ENCODE results near the gene NSDHL.

The NSDHL gene

GRCh38 chrX:152900937-152901445 is 70.1 kb downstream of the NSDHL start:
- no peak for DNase-seq (ENCODE audit: low spot score)
- H3K27ac ChIP-seq: 0 out of 2 replicates have a peak overlapping the region, but pooled peaks have one; percentile 25
- POLR2A ChIA-PET (ENCODE audit: low non-redundant PET): no interaction called here
- TF ChIP-seq, protein P1, sequence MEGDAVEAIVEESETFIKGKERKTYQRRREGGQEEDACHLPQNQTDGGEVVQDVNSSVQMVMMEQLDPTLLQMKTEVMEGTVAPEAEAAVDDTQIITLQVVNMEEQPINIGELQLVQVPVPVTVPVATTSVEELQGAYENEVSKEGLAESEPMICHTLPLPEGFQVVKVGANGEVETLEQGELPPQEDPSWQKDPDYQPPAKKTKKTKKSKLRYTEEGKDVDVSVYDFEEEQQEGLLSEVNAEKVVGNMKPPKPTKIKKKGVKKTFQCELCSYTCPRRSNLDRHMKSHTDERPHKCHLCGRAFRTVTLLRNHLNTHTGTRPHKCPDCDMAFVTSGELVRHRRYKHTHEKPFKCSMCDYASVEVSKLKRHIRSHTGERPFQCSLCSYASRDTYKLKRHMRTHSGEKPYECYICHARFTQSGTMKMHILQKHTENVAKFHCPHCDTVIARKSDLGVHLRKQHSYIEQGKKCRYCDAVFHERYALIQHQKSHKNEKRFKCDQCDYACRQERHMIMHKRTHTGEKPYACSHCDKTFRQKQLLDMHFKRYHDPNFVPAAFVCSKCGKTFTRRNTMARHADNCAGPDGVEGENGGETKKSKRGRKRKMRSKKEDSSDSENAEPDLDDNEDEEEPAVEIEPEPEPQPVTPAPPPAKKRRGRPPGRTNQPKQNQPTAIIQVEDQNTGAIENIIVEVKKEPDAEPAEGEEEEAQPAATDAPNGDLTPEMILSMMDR (conservative IDR thresholded peaks at IDR 0.05; ENCODE audit: low read depth): no peak
- CTCF ChIA-PET: interaction anchor here (0.7 kb wide), 1 partner anchor 33 kb away, joined by 3 read pairs; no protein-coding TSS in a partner anchor

GRCh38 chrX:152901816-152902501 is 71.1 kb downstream of the NSDHL start:
- DNase-seq (ENCODE audit: low spot score): no peak
- POLR2A ChIA-PET (ENCODE audit: low non-redundant PET): no interaction called here

DNA sequence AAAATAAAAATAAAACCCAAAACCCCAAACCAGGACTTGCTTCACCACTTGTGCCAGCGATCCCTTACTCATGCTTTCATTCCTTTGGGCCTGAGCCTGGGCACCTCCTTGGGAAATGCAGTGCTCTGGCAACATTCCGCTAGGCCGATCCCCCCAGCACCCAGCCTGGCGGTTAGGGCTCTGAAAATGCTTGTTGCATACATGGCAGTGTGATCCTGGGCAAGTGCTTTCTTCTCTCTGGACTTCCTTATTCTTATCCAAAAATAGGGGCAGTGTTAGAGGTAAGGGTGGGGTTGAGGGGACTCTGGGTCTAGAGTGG is 71.6 kb downstream of the NSDHL start:
- ChIA-PET CTCF (no interaction called here), POLR2A (ENCODE audit: low non-redundant PET) (no interaction called here)
- peak overlapping the region; percentile 16; the same call in 1 of the 2 replicates for H3K27ac ChIP-seq
- DNase-seq (ENCODE audit: low spot score): no peak
- TF ChIP-seq, protein P1 (conservative IDR thresholded peaks at IDR 0.05; ENCODE audit: low read depth): no peak

More at GRCh38 chrX:152901816-152902501, 71.1 kb downstream of the NSDHL start:
- TF ChIP-seq, protein P1 (conservative IDR thresholded peaks at IDR 0.05; ENCODE audit: low read depth): no peak
- CTCF ChIA-PET: no interaction called here
- H3K27ac ChIP-seq: peak overlapping the region; percentile 16; the same call in 1 of the 2 replicates

DNA sequence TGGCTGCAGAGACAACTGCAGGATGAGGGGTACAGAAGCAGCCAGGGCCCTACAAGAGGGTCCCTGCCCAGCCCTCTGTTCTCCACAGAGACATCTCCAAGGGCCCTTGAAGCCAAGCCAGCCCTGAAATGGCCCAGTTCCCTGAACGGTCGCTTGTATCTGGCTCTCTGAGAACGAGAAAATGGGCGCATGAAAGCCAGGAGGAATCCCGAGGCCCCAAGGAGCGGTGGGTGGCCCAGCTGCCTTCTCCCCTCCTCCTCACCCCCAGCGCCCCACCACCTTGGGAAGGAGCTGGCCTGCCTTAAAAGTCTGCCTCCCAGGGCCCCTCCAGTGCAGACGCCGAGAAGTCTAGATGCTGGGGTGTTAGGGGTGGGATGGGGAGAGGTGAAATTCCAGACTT is 72.7 kb downstream of the NSDHL start:
- ChIA-PET POLR2A (ENCODE audit: low non-redundant PET) (no interaction called here), CTCF (interaction anchor here (1.2 kb wide), 1 partner anchor 17 kb away, joined by 4 read pairs; no protein-coding TSS in a partner anchor)
- no peak for DNase-seq (ENCODE audit: low spot score)
- TF ChIP-seq, protein P1 (conservative IDR thresholded peaks at IDR 0.05; ENCODE audit: low read depth): no peak
- no peak overlapping the region for H3K27ac ChIP-seq

DNA sequence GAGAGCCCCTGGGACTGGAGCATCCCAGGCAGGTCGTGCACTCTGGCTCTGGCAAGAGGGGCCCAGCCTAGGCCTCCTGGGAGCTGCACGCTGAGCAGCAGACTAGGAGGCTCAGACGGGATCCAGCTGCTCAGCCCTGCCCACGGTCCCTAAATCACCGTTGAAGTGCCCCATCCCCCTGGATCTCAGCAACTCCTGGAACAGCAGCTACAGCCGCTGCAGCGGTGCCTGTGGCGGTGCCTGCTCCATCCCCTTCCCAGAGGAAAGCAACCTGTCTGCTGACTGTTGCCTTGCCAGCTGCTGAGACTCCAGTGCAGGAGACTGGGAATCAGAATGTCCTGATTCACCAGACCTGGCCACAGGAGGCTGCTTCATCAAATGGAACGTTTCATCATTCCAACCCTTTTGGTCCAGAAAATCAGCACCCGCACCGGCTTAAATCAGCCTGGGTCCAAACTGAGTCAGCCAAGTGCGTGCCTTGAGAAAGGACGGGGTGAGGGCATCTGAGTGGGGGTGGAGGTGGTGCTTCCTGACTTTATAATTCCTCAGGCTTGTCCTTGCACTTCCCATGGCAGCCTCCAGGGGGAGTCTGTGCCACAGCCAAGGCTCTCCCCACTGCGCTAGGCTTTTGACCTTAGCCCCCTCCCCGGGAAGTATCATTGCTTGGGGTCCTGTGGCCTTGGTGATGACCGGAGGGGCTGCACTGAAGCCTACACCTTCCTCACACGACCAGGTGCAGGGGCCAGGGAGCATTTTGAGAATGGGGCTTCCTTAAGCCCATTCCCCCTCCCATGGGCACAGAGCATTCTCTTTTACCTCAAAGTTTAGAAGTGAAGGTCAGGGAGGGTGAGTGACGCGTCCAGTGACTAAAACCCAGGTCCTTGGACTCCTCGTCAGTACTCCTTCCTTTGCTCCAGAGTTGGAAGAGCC is 73.6 kb downstream of the NSDHL start:
- CTCF ChIA-PET: interaction anchor here (0.6 to 1.5 kb wide), 4 partner anchors 10 to 1977 kb away, joined by 3 to 4 read pairs (median 3); no protein-coding TSS in a partner anchor
- peak; percentile 76 for DNase-seq (ENCODE audit: low spot score)
- POLR2A ChIA-PET (ENCODE audit: low non-redundant PET): no interaction called here
- peak overlapping the region; percentile 42; the same call in 1 of the 2 replicates for H3K27ac ChIP-seq
- TF ChIP-seq, protein P1 (conservative IDR thresholded peaks at IDR 0.05; ENCODE audit: low read depth): peak; percentile 63

GRCh38 chrX:152905081-152905420 is 74.2 kb downstream of the NSDHL start:
- CTCF ChIA-PET: interaction anchor here (0.6 to 1.5 kb wide), 4 partner anchors 10 to 1977 kb away, joined by 3 read pairs; no protein-coding TSS in a partner anchor
- no peak for DNase-seq (ENCODE audit: low spot score)
- POLR2A ChIA-PET (ENCODE audit: low non-redundant PET): no interaction called here
- no peak overlapping the region for H3K27ac ChIP-seq
- TF ChIP-seq, protein P1 (conservative IDR thresholded peaks at IDR 0.05; ENCODE audit: low read depth): no peak

Measured in RWPE1 (cell line).